Keratinocyte (primary cell): ENCODE data around the gene CTDSPL. TPM values are rescaled to one million over a fixed set of nuclear protein-coding genes. Genes with fewer than 3 reads are reported as not detected.

Source experiments
- DNase-seq: peaks from one replicate; pipeline ENCODE4 v3.0.0-alpha.2; 2011; ENCODE audit warnings: low read depth, missing footprints, low spot score
- FAIRE-seq: peaks from 2 replicates; lab custom pipeline; 2011; peaks lifted over from hg19 to GRCh38; lab: Jason Lieb, UNC
- H2AFZ ChIP-seq: 2 replicates; pipeline ENCODE4 v1.6.0; 2012; ENCODE audit warnings: low read length, control low read depth, inconsistent platforms; ENCODE audit not compliant: control insufficient read depth
- H3K27ac ChIP-seq: 2 replicates; pipeline ENCODE4 v1.5.1; 2011; ENCODE audit warnings: low read length; ENCODE audit not compliant: control insufficient read depth, insufficient read depth
- H3K27me3 ChIP-seq: 3 replicates; pipeline ENCODE4 v1.6.0; 2011; ENCODE audit warnings: low read length; ENCODE audit not compliant: control insufficient read depth, insufficient read depth; ENCODE audit errors: extremely low read depth
- H3K36me3 ChIP-seq, 2 experiments: 2 replicates in 1 of 2; 3 replicates in 1 of 2; pipeline ENCODE4 v1.5.1; 2011; ENCODE audit warnings: low read length in 2 of 2, mild to moderate bottlenecking in 1 of 2; ENCODE audit not compliant: control insufficient read depth in 2 of 2, insufficient read depth in 2 of 2; ENCODE audit errors: extremely low read depth in 1 of 2
- H3K4me1 ChIP-seq: 3 replicates; pipeline ENCODE4 v1.5.1; 2011; ENCODE audit warnings: low read length; ENCODE audit not compliant: control insufficient read depth, insufficient read depth; ENCODE audit errors: extremely low read depth
- H3K4me2 ChIP-seq: 3 replicates; pipeline ENCODE4 v1.6.0; 2011; ENCODE audit warnings: low read depth, low read length; ENCODE audit not compliant: control insufficient read depth, insufficient read depth; ENCODE audit errors: extremely low read depth
- H3K4me3 ChIP-seq, 3 experiments: fragments of 200-600 bp in 1 of 3; sonication (generic) in 1 of 3; 2 replicates in 2 of 3; 3 replicates in 1 of 3; pipeline ENCODE4 v1.5.1; 2011 to 2016; ENCODE audit warnings: low read length in 3 of 3, mild to moderate bottlenecking in 3 of 3, control low read depth in 2 of 3, inconsistent platforms in 1 of 3, low read depth in 1 of 3, mixed read lengths in 1 of 3, mixed run types in 1 of 3, moderate library complexity in 1 of 3; ENCODE audit not compliant: control insufficient read depth in 2 of 3, insufficient read depth in 2 of 3; ENCODE audit errors: extremely low read depth in 1 of 3
- H3K79me2 ChIP-seq: 2 replicates; pipeline ENCODE4 v1.6.0; 2012; ENCODE audit warnings: low read length; ENCODE audit not compliant: control insufficient read depth, insufficient read depth
- H3K9ac ChIP-seq: 3 replicates; pipeline ENCODE4 v1.6.0; 2011; ENCODE audit warnings: low read length; ENCODE audit not compliant: control insufficient read depth, insufficient read depth; ENCODE audit errors: extremely low read depth
- H3K9me1 ChIP-seq: 3 replicates; pipeline ENCODE4 v1.6.0; 2011; ENCODE audit warnings: low read length; ENCODE audit not compliant: control insufficient read depth, insufficient read depth; ENCODE audit errors: extremely low read depth
- H3K9me3 ChIP-seq: 2 replicates; pipeline ENCODE4 v1.5.1; 2012; ENCODE audit warnings: low read depth, low read length; ENCODE audit not compliant: control insufficient read depth
- H4K20me1 ChIP-seq: 3 replicates; pipeline ENCODE4 v1.6.0; 2011; ENCODE audit warnings: low read length; ENCODE audit not compliant: control insufficient read depth, insufficient read depth; ENCODE audit errors: extremely low read depth
- EZH2 ChIP-seq: IDR thresholded peaks from one replicate; pipeline ENCODE4 v1.6.1; 2012; ENCODE audit warnings: inconsistent platforms, mild to moderate bottlenecking, low read length, moderate library complexity
- dilution Hi-C: fragments of 300-500 bp; cut with MboI; formaldehyde crosslinking; loops from one replicate; pipeline ENCODE4 v1.7.0; 2020; ENCODE audit warnings: low sequenced_read_pairs; ENCODE audit not compliant: extremely low pct_ligation_motif_present
- polyA plus RNA-seq, 5 experiments: library from polyadenylated mRNA; depleted of rRNA in 3 of 5; stranded (reverse) in 3 of 5; stranded (forward) in 1 of 5; unstranded in 1 of 5; fragments of >200 nt; gene quantifications; 1 replicate in 1 of 5; 2 replicates in 3 of 5; 3 replicates in 1 of 5; pipeline versions ENCODE4 v1.2.1 to v1.2.3, GENCODE V29; 2011 to 2012; ENCODE audit warnings: missing spikeins in 2 of 5, low read depth in 1 of 5, low replicate concordance in 1 of 5
- TF ChIP-seq, protein P1 (sequence below), 3 experiments: IDR thresholded peaks in 1 of 3; conservative IDR thresholded peaks in 1 of 3; optimal IDR thresholded peaks in 1 of 3; 2 replicates in 2 of 3; 3 replicates in 1 of 3; pipeline versions ENCODE3 to v1.5.1; 2011; ENCODE audit warnings: low read length in 3 of 3, mild to moderate bottlenecking in 3 of 3, moderate library complexity in 2 of 3, control low read depth in 1 of 3, inconsistent platforms in 1 of 3; ENCODE audit not compliant: insufficient read depth in 2 of 3; ENCODE audit errors: extremely low read depth in 1 of 3

Gene CTDSPL
- polyA plus RNA-seq, 1 donor (not counting 4 experiments of a cell fraction or from before 2014, with no cell fraction given), result 83.2 TPM

- Histone ChIP-seq H3K27me3 (no peaks in the 10 kb centered on the region), H3K9me3 (no peaks in the 10 kb centered on the region), H3K9me1 (no peaks in the 10 kb centered on the region), H4K20me1 (no peaks in the 10 kb centered on the region), H3K9ac (peak overlapping the region; percentile 76), H2AFZ (peak overlapping the region; percentile 95), H3K4me2 (peak overlapping the region; percentile 55), H3K4me1 (peaks cover 23% of the 10 kb centered on the region), H3K27ac (peak overlapping the region; percentile 64), H3K36me3 (no peaks in the 10 kb centered on the region), H3K79me2 (no peaks in the 10 kb centered on the region), H3K4me3 (peak overlapping the region in 2 of 3 experiments; percentile 62 to 76)
- DNase-seq, result no peak
- TF ChIP-seq, protein P1, sequence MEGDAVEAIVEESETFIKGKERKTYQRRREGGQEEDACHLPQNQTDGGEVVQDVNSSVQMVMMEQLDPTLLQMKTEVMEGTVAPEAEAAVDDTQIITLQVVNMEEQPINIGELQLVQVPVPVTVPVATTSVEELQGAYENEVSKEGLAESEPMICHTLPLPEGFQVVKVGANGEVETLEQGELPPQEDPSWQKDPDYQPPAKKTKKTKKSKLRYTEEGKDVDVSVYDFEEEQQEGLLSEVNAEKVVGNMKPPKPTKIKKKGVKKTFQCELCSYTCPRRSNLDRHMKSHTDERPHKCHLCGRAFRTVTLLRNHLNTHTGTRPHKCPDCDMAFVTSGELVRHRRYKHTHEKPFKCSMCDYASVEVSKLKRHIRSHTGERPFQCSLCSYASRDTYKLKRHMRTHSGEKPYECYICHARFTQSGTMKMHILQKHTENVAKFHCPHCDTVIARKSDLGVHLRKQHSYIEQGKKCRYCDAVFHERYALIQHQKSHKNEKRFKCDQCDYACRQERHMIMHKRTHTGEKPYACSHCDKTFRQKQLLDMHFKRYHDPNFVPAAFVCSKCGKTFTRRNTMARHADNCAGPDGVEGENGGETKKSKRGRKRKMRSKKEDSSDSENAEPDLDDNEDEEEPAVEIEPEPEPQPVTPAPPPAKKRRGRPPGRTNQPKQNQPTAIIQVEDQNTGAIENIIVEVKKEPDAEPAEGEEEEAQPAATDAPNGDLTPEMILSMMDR (optimal IDR thresholded peaks at IDR 0.05 in 1 of 3, IDR thresholded peaks at IDR 0.05 in 1 of 3, conservative IDR thresholded peaks at IDR 0.05 in 1 of 3; ENCODE audit: extremely low read depth in 1 of 3, insufficient read depth in 2 of 3, low read length in 3 of 3), result no peak
- TF ChIP-seq EZH2, result no peak
- dilution Hi-C loops, result no loop called here
- no peak for FAIRE-seq
Measured at GRCh38 chr3:37993460-37993819, 131.8 kb downstream of the CTDSPL start.

- H4K20me1 ChIP-seq, result no peaks in the 10 kb centered on the region
- peak overlapping the region; percentile 64 for H3K27ac ChIP-seq
- no peaks in the 10 kb centered on the region for H3K36me3 ChIP-seq
- DNase-seq, result no peak
- TF ChIP-seq, protein P1 (optimal IDR thresholded peaks at IDR 0.05 in 1 of 3, IDR thresholded peaks at IDR 0.05 in 1 of 3, conservative IDR thresholded peaks at IDR 0.05 in 1 of 3; ENCODE audit: extremely low read depth in 1 of 3, insufficient read depth in 2 of 3, low read length in 3 of 3), result no peak
- no peak for TF ChIP-seq EZH2
- peak overlapping the region; percentile 76 for H3K9ac ChIP-seq
- H3K4me1 ChIP-seq, result peaks cover 26% of the 10 kb centered on the region
- no peaks in the 10 kb centered on the region for H3K27me3 ChIP-seq
- FAIRE-seq, result peak; percentile 41
- H3K4me2 ChIP-seq, result peak overlapping the region; percentile 55
- no peaks in the 10 kb centered on the region for H3K9me3 ChIP-seq
- H2AFZ ChIP-seq, result peak overlapping the region; percentile 95
- no peaks in the 10 kb centered on the region for H3K79me2 ChIP-seq
- no peaks in the 10 kb centered on the region for H3K9me1 ChIP-seq
- dilution Hi-C loops, result no loop called here
- peak overlapping the region; percentile 52 to 76 (median 62) for H3K4me3 ChIP-seq
Measured at GRCh38 chr3:37993820-37994638, 132.3 kb downstream of the CTDSPL start.
